ENCODE results near the gene PCYT1A.

The PCYT1A gene

DNA sequence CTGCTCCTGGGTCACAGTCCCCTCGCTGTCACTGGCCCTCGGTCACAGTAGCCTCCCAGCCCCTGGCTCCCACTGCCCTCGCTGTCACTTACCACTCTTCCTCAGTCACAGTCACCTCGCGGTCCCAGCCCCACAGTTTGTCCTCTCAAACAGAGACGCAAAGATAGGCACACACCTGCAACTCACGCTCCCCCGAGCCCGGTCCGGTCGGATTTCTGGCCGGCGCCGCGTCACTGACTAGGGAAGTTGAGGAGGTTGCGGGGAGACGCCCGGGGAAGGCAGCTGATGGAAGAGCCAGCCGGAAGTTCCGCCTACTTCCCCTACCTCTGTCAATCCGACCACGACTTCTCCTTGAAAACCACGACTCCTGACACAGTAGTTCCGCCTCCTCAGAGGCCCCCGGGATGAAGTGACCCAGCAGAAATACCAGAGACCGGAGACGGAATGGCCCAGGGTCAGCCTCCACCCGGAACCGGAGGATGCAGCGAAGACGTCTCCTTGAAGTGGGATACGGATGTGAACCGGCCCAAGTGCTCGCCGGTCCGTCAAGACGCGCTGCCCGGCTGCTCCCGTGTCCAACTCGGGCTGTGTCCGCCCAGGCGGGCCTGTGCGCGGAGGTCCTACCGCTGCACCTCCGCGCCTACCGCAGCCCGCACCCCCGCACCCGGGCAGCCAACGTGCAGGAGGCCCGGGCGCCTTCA is at the start of gene PCYT1A:
PCYT1A (minus strand) TSS at position 287 of the 701 bp plus-strand sequence. CDS start 17,195 bp downstream, outside the sequence.
- TF ChIP-seq POLR2A (IDR thresholded peaks at IDR 0.05; ENCODE audit: low read length) (peak; percentile 93), GATA1 (IDR thresholded peaks at IDR 0.05; ENCODE audit: low read depth, low read length) (no peak)
- peak; percentile 94 to 95 for DNase-seq

DNA sequence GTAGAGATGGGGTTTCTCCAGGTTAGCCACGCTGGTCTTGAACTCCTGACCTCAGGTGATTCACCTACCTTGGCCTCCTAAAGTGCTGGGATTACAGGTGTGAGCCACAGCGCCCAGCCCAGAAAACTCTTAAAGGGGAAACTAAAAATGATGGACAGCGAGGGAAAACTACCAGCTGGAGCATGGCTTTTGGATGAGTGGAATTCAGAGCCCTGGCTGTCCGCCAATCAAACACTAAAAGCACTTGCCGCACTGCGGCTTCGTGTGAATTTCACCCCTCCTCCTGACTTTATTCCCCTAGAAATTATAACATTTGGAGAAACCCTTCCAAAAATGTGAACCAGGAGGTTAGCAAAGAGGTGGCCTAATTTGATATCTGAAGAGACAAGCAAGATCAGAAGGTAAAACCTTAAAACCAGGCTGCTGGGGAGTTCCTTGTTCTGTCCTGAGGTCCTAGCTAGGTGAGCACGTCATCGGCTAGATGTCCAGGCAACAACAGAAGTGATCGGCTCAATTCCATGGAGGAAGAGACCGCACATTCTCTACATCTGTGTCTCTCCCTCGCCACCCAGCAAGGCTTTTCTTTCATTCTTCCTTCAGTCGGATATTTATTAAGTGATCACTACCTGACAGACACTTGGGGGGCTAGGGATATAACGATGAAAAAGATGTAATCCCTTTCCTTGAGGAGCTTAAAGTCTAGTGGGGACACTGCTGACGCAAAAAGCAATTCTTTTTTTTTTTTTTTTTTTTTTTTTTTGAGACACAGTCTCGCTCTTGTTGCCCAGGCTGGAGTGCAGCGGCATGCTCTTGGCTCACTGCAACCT is 49.0 kb upstream of the PCYT1A start:
- no peak for DNase-seq
- no peak for TF ChIP-seq POLR2A (IDR thresholded peaks at IDR 0.05; ENCODE audit: low read length)
- TF ChIP-seq GATA1 (IDR thresholded peaks at IDR 0.05; ENCODE audit: low read depth, low read length) = no peak

DNA sequence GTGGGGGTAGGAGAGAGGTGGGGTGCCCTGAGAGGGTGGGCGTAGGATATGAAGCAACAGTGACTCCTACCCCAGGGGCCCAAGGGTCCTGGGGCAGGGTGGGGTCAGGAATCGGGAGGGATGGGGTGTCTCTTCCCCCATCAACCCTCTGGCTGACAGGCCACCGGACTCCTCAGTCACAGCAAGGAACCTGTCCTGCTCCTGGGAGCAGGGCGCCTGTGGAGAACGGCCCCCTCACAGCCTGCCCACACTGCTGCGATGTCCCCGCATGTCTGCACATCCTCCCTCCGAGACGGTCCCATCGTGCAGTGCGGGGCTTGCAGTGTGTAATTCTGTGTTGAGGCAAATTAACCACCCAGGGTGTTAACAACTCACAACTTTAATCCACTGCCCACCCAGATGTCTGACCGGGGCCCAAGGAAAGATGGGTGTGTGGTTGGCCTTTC is 48.0 kb upstream of the PCYT1A start:
- TF ChIP-seq GATA1 (IDR thresholded peaks at IDR 0.05; ENCODE audit: low read depth, low read length) (no peak), POLR2A (IDR thresholded peaks at IDR 0.05; ENCODE audit: low read length) (no peak)
- DNase-seq = no peak

DNA sequence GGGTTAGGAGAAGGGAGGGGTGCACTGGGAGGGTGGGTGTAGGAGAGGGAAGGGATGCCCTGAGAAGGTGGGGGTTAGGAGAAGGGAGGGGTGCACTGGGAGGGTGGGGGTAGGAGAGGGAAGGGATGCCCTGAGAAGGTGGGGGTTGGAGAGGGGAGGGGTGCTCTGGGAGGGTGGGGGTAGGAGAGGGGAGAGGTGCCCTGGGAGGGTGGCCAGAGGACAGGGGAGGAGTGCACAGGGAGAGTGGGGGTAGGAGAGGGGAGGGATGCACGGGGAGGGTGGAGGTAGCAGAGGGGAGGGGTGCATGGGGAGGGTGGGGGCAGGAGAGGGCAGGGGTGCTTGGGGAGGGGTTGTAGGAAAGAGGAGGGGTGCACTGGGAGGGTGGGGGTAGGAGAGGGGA is 47.5 kb upstream of the PCYT1A start:
- DNase-seq = no peak
- no peak for TF ChIP-seq GATA1 (IDR thresholded peaks at IDR 0.05; ENCODE audit: low read depth, low read length)
- TF ChIP-seq POLR2A (IDR thresholded peaks at IDR 0.05; ENCODE audit: low read length) = no peak

DNA sequence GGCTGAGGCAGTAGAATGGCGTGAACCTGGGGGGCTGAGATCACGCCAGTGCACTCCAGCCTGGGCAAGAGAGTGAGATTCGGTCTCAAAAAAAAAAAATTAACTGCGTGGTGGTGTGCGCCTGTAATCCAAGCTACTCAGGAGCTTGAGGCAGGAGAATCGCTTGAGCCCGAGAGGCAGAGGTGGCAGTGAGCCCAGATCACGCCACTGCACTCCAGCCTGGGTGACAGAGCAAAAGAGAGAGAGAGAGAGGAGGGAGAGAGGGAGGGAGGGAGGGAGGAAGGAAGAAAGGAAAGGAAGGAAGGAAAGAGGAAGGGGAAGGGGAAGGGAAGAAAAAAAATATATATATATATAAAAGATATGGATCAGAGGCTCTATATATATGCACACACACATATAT is 44.6 kb upstream of the PCYT1A start:
- no peak for DNase-seq
- TF ChIP-seq GATA1 (IDR thresholded peaks at IDR 0.05; ENCODE audit: low read depth, low read length) = no peak
- TF ChIP-seq POLR2A (IDR thresholded peaks at IDR 0.05; ENCODE audit: low read length) = no peak

DNA sequence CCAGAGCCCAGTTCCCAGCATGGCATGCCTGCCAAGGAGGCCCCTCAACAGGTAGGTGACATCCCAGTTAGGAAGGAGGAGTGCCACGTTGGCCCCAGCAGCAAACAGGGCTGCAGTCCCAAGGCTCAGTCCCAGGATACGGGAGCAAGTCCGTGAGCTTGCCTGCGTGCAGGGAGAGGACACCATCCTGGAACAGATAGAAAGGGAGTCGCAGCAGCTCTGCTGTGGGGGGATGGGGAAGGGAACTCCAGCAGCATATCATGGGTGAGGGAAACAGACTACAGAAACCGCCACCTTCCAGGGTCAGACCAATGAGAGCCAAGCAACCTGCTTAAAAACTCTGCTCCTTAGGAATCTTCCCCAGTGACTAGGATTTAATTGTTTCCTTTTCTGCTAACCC is 39.9 kb upstream of the PCYT1A start:
- no peak for DNase-seq
- TF ChIP-seq GATA1 (IDR thresholded peaks at IDR 0.05; ENCODE audit: low read depth, low read length) = no peak
- TF ChIP-seq POLR2A (IDR thresholded peaks at IDR 0.05; ENCODE audit: low read length) = no peak

DNA sequence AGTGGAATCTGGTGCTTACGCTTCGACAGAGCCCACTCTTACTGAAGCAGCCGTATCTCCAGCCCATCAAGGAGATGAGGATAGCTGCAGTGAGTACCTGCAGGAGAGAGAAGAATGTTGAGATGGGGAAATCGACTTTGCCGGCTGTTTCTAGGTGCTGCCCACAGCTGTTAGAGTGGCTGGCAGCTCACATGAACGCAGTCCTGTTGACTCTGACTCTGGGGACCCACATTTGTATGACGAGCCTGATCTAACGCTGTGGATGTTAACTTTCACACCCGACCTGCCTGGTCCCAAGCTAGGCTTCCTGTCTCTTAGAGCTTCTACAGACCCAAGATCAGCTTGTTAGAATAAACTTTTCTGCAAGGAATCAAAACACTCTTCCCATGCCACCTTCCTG is 39.4 kb upstream of the PCYT1A start:
- DNase-seq = no peak
- TF ChIP-seq GATA1 (IDR thresholded peaks at IDR 0.05; ENCODE audit: low read depth, low read length) = no peak
- TF ChIP-seq POLR2A (IDR thresholded peaks at IDR 0.05; ENCODE audit: low read length) = no peak

DNA sequence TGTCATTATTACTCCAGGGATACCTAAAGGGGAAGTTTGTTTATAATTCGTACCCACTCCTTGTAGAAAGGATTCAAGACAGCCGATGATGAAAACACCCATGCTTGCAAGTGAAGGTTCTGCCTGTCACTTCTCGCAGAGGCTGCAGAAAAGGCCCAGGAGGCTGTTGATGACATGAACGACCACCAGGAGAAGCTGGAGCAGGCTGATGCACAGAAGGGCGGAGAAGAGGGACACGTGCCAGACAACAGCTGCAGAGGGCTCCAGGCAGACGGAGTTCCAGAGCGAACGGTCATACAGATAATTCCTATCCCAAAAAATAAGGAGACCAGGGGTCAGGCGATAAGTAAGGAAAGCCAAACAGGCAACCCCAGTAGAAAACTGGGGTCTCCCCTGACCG is 36.2 kb upstream of the PCYT1A start:
- TF ChIP-seq POLR2A (IDR thresholded peaks at IDR 0.05; ENCODE audit: low read length) (no peak), GATA1 (IDR thresholded peaks at IDR 0.05; ENCODE audit: low read depth, low read length) (no peak)

DNA sequence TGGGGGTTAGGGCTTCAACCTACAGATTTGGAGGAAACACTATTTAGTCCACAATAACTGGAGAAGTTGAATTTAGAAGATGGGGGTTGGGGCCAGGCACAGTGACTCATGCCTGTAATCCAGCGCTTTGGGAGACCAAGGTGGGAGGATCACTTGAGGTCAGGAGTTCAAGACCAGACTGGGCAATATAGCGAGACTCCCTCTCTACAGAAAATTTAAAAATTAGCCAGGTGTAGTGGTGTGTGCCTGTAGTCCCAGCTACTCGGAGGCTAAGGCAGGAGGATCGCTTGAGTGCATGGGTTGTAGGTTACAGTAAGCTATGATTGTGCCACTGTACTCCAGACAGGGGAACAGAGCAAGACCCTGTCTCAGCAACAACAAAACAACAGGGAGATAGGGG is 35.5 kb upstream of the PCYT1A start:
- TF ChIP-seq GATA1 (IDR thresholded peaks at IDR 0.05; ENCODE audit: low read depth, low read length) = no peak
- DNase-seq = no peak

More for the DNA sequence above, 36.2 kb upstream of the PCYT1A start:
- DNase-seq = peak; percentile 30 to 34

DNA sequence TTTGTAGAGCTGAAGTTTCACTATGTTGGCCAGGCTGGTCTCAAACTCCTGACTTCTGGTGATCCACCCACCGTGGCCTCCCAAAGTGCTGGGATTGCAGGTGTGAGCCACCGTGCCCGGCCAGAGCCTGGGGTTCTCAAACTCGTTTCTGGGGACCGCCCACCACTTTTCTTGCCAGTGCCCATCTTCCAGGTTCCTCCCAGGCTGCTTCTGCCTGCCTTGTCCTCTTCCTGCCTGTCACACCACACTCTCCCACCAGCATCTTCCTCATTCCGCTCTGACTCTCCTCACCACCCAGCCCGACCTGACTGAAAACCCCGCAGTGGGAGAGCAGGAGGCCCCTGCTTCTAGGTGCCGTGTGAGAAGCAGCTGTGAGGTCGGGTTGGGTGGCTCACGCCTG is 33.6 kb upstream of the PCYT1A start:
- DNase-seq = no peak
- TF ChIP-seq GATA1 (IDR thresholded peaks at IDR 0.05; ENCODE audit: low read depth, low read length) = no peak
- TF ChIP-seq POLR2A (IDR thresholded peaks at IDR 0.05; ENCODE audit: low read length) = no peak

DNA sequence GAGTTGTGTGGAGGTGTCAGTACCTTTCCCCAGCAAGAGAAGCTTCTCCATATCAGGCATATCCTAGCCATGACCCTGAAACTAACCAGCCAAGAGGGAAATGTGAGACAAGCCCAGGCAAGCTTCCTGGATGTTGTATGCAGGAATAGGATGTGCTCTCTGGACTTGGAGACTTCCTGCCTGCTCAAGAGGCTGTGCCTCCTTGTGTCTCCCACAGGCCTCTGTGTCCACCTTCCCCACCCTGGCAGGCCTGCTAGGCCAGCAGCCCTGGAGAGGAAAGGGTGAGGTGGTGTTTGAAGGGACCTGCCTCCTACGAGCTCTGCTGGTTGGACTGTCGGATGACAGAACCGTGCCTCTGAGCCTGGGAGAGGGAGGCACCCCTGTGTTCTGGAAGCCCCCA is 32.6 kb upstream of the PCYT1A start:
- no peak for DNase-seq
- TF ChIP-seq GATA1 (IDR thresholded peaks at IDR 0.05; ENCODE audit: low read depth, low read length) (no peak), POLR2A (IDR thresholded peaks at IDR 0.05; ENCODE audit: low read length) (no peak)

DNA sequence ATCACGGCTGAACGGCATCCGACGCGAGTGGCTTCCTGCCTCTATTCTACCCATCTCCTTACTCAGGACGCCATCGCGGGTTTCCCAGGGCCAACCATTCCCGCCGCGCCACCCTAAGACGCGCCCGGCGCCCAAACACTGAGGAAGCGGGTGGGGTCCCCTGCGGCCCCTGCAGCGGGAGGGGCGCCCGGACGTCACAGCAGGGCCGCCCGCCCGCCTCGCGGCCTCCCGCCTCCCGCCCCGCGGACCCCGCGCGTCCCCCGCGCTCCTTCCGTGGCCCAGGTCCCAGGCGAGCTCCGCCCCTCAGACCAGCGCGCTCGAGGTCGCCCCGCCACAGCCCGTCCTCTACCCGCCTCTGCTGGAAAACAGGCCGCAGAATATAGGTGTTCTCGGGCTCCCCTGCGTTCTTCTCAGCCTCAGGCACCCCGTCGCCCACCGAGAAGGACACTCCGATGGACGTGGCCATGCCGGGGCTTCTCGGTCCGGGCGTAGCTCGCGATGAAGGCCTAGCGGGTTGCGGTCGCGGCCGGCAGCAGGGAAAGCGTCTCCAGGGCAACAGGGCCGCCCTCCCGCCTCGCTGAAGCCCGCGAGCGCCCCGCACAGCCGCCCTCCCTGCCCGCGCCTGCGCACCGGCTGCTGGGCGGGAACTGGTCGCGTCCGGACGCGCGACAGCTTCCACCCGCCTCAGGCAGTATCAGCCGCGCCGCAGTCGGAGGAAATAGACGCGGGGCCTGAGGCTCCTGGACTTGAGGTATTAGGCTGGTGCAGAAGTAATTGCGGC is 30.4 kb upstream of the PCYT1A start, which contains the start of gene DYNLT2B:
DYNLT2B (minus strand) TSS at position 554 of the 781 bp plus-strand sequence; CDS start at position 466, 88 bp downstream.
- peak; percentile 97 for DNase-seq
- TF ChIP-seq GATA1 (IDR thresholded peaks at IDR 0.05; ENCODE audit: low read depth, low read length) (no peak), POLR2A (IDR thresholded peaks at IDR 0.05; ENCODE audit: low read length) (peak; percentile 77)

DNA sequence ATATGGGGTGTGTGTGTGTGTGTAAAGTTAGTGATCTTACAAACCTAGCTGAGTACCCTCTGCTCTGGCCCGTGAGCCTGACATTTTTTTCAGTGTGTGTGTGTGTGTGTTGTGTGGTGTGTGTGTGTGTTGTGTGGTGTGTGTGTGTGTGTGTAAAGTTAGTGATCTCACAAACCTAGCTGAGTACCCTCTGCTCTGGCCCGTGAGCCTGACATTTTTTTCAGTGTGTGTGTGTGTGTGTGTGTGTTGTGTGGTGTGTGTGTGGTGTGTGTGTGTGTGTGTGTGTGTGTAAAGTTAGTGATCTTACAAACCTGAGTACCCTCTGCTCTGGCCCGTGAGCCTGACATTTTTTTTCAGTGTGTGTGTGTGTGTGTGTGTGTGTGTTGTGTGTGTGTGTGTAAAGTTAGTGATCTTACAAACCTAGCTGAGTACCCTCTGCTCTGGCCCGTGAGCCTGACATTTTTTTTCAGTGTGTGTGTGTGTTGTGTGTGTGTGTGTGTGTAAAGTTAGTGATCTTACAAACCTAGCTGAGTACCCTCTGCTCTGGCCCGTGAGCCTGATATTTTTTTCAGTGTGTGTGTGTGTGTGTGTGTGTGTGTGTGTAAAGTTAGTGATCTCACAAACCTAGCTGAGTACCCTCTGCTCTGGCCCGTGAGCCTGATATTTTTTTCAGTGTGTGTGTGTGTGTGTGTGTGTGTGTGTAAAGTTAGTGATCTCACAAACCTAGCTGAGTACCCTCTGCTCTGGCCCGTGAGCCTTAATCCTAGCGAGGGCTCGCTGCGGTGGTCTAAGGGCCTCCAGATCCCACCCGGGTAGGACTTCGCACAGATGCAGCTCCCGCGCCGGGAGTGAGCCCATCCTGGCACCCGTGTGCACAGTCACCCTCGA is 29.5 kb upstream of the PCYT1A start:
- DNase-seq = peak; percentile 57 to 66

Measured in erythroblast (primary cell).